Stimulated activated CD4-positive, alpha-beta T cell treated with anti-CD3 and anti-CD28 coated beads, TNF-alpha, amount 100 ng/mL, for 48 hours (primary cell): ENCODE results near the gene L3MBTL4.

Source experiments
- DNase-seq, 3 donors: peaks; one replicate each; pipeline ENCODE4 v3.0.0-alpha.2; 2020; ENCODE audit warnings: low read depth in 3 of 3

The L3MBTL4 gene

DNA sequence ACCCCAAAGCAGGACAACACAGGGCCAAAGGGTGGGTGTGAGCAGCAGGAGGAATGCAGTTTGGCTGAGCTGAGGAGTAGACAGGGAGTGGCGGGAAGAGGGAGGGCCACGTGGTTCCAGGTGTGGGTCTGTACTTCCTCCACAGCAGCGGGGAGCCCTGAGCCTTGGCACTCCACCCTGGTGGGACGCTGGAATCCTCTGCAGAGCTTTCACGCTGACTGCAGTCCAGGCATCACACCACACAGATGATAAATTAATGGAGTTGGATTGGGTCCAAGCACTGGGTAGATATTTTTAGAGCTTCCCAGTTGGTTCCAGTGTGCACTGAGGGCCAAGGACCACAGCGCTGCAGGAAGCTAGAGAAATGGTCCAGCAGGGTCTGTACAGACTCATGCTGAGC, 452.3 kb downstream of the L3MBTL4 start:
- no peak for DNase-seq

GRCh38 chr18:5961828-5962150, 452.9 kb downstream of the L3MBTL4 start:
- no peak for DNase-seq

GRCh38 chr18:5961097-5961827, 453.4 kb downstream of the L3MBTL4 start:
- no peak for DNase-seq

GRCh38 chr18:5958822-5959221, 455.9 kb downstream of the L3MBTL4 start:
- no peak for DNase-seq

DNA sequence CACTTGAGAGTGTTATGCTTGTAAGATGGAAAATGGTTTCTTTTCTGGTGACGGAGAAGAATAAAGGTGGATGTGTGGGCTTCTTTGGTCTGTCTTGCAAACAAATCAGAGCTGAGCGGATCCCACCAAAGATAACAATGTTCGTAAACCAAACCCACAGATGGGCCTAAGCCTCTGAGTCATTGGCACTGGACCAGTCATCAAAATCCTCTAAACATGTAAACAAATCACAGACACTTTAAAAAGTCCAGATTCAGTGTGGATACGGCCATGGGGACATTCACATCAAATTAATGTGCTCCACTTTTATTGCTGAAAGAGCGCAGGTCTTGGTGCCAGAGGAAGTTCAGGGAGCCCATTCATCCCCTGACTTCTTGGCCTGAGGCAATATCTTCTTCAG, 458.9 kb downstream of the L3MBTL4 start:
- DNase-seq: no peak

GRCh38 chr18:5951515-5952091, 463.1 kb downstream of the L3MBTL4 start:
- DNase-seq: no peak

DNA sequence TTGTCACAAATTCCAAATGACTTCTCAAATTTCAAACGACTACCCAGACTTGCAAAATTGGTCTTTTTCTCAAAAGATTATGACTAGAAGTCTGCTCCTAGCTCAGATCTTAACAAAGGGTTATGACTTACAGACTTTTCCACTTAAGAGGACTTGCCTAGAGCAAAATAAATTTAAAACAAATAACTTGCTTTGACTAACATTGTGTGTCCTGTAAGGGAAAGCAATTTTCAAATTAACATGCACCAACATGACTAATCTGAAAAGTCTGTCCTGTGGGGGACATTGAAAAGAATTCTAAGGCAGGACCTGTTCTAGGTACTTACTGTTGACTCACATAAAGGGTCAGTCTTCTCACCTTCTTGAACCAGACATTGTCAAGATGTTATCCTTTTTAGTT, 465.9 kb downstream of the L3MBTL4 start:
- DNase-seq: no peak

- DNase-seq: no peak
Observed at GRCh38 chr18:5948237-5948636, 466.5 kb downstream of the L3MBTL4 start.

DNA sequence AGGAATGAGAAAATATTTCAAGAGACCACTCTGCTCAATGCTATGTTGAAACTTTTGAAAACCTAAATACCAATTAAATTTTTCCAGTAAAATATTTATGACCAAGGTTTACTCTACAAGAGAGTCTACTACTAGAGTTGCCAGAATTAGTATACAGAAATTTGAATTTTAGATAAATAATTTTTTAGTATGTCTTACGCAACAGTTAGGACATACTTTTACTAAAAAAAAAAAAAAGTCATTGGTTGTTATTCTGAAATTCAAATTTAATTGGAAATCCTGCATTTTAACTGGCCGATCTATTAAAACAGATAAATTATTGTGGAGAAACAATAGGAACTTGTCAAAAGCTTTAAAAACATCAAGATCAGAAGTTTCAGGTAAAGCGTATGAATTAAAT, 470.3 kb downstream of the L3MBTL4 start:
- no peak for DNase-seq

DNA sequence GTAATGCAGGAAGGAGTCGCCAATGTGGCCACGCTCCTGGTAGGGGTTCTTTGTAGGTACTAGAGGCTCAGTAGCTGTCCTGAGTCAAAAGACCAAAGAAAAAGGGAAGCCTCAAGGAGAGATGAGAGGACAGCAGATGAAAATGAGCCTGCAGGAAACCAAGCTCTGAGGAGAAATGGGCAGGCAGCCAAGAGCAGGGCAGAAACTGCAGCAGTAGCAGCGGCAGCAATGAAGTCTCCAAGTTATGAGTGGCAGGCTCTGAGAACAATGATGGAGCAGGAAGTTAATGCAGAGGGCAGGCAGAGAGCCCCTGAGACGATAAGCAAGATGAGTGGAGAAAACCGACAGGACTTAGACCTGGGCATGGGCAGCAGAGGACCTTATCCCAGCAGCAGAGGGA, 471.2 kb downstream of the L3MBTL4 start:
- DNase-seq: no peak

- no peak for DNase-seq
Observed at GRCh38 chr18:5942591-5942990, 472.1 kb downstream of the L3MBTL4 start.

- DNase-seq: no peak
Observed at GRCh38 chr18:5941890-5942289, 472.8 kb downstream of the L3MBTL4 start.

DNA sequence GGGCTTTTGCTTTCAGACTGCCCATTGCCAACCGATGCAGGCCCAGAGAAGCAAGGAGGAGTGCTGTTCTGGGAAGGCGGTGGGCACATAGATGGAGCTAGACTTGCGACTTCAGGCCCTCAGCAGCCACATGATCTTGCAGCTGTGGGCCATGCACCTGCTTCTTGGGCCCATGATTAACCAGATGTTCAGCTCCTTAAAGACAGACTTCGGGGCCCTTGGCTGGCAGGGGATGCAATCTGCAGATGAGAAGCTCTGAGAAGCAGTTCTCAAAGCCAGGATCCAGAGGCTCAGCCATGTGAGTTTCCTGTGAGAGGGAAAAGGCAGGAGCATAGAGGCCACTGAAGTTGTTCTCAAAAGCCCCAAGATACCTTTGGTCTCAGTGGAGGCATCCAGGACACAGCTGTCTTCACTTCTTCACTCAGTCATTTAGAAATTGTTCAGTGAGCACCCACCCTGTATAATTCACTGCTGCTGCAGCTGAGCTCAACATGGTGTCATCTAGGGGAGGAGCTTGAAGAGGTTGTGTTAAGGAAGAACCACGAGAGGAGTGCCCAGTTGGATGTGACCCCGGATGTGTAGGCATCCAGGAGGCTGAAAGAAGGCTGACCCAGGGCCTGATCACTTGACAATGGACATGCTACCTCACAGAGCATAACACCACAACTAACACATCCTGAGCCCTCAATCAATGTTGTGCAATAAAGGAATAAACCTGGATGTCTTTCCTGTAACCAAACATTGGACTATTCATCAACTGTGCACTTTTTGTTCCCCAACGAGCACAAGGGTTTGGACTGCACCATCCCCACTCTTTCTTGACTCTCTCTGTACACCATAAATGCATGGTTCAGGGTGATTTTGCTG, 474.7 kb downstream of the L3MBTL4 start:
- DNase-seq: no peak

- no peak for DNase-seq
Observed at GRCh38 chr18:5937795-5938194, 476.9 kb downstream of the L3MBTL4 start.

DNA sequence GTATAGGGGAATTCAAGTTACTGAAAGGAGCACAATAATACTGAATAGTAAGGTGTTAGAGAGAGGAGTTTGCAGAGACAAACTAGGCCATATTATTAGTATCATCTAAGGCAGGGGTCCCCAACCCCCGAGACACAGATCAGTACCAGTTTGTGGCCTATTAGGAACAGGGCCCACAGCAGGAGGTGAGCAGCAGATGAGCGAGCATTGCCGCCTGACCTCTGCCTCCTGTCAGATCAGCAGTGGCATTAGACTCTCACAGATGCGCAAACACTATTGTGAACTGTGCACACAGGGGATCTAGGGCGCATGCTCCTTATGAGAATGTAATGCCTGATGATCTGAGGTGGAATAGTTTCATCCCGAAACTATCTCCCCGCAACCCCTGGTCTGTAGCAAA, 477.6 kb downstream of the L3MBTL4 start:
- DNase-seq: no peak

GRCh38 chr18:5930789-5931188, 483.9 kb downstream of the L3MBTL4 start:
- DNase-seq: no peak

GRCh38 chr18:5918205-5918858, 496.4 kb downstream of the L3MBTL4 start:
- DNase-seq: no peak

GRCh38 chr18:5914951-5915350, 499.8 kb downstream of the L3MBTL4 start:
- DNase-seq: no peak

- DNase-seq: no peak
Observed at GRCh38 chr18:5914016-5914415, 500.7 kb downstream of the L3MBTL4 start.

DNA sequence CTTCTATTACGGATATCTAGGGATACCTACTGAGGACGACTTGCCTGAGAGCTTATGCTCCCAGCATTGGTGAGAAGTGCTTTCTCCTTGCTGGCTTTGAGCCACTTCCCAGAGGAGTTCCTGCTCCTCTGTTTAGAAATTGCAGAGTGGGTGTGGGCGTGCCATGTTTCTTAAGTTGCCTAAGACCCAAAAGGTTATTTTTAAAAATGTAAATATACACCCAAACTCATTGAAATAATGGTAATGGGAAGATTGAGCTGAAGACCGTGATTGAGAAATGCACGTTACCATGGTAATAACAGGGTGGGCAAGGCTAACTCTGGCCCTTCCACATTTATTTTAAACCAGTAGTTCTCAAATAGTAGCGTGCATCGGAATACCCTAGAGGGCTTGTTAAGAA, 502.1 kb downstream of the L3MBTL4 start:
- DNase-seq: no peak

DNA sequence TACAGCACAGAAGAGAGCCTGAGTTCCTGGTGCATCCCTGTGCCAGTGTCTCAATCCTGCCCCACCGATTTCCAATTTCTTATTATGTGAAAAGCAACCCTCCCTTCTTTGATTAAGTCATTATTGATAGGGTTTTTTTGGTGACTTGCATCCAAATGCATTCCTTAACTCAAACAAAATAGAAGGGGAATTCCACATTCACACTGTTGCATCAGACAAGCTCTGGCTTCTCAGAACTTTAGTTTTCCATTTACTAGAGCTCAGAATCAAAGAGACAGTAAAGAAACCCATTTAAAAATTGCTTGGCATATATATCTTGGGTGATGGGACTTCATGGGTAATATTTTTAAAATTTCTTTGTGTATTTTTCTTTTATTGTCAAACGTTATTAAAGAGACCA, 505.6 kb downstream of the L3MBTL4 start:
- no peak for DNase-seq
